HG03039 (cell line): ENCODE data around the gene TBCD.
A peak's percentile ranks its signal among the peaks of the same experiment; 100 is the strongest.

ENCODE experiments used
- ATAC-seq: cut with Tn5 transposase; IDR thresholded peaks from one replicate; pipeline ENCODE4 v1.9.1; 2021; ENCODE audit warnings: mild to moderate bottlenecking, moderate library complexity; ENCODE audit not compliant: unreplicated experiment

Gene TBCD

DNA sequence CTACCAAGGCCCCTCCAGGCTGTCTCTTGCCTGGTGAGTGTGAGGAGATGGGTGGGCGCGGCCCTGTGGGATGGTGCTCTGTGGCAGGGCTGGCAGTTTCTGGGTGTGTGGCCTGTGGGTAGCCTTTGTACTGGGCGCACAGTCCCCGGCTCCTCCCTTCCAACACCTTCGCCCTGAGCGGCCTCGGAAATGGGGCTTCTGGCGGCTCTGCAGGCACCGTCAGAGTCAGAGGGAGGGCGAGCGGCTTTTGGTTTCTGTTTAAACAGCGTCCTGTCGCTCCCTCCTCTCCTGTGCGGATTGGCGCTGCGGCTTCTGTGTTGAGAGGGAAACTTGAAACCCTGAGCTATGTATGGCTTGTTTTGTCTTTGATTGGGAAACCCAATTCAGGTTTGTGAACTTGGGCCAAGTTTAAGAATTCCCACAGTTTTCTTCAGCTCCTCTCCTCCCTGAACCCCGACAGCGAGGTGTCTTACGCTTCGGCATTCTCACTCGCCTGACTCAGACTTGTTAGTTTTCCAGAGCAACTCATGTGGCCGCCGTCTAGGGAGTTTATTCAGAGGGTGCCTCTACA, 96.2 kb downstream of the TBCD start:
- ATAC-seq = no peak

DNA sequence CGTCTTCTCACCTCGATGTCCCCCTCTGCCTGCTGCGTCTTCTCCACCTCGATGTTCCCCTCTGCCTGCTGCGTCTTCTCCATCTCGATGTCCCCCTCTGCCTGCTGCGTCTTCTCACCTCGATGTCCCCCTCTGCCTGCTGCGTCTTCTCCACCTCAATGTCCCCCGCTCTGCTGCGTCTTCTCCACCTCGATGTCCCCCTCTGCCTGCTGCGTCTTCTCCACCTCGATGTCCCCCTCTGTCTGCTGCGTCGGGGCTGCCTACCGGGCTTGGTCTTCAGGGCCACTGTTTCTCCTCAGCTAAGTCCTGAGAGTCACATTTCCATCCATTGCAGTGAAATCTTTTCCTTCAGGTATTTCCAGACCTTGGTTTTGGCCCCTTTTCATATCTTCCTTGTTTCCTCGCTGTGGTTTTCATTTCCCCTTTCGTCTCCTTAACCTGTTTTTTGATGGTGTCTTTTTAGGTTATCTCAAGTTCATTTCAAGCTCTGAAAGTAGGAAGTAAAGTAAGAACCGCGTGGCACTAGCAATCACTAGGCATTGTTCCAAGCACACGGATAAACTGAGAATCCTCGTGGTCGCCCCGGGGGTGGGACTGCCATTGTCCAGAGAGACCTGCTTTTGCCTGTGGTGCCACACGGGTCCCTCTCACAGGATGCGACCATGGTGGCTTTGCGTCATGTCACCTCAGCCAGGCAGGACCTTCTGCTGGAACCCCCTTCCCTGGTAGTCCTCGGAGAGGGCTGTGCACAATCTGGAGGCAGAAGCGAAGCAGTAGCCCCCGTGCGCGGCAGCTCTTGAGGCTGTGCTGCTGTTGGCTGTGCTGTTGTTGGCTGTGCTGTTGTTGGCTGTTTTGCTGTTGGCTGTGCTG, 97.4 kb downstream of the TBCD start:
- ATAC-seq = no peak

DNA sequence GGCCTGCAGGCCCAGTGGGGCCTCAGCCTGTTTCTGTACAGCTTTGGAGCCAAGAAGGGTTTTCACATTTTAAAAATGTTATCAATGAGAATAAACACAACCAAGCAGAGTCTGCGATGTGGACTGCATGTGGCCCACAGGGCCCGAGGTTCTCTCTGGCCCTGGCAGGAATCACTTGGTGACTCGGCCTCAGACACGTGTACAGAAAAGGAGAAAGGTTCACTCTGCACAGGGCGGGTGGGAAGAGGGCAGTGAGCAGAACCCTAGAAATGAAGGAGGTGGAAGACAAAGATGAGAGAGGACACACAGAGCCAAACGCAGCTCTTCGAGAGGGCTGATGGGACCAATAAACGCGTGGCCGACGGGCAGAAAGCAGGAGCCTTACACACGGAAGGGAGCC, 99.5 kb downstream of the TBCD start:
- ATAC-seq = no peak

DNA sequence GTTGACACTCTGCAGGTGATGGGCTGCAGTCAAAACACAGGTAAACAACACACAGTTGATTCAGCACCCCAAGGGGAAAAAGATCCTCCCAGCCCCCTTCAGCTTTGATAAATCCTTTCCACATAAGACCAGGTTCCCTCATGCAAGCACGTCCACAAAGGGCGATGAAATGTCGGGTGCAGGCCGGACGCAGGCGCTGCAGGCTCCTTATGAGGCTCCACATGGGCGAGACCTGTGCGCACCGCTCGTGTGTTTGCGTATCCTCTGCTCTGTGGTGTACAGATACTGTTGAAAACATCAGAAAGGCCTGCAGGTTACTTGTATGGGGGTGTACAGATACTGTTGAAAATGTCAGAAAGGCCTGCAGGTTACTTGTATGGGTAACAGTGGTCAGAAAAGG, 102.4 kb downstream of the TBCD start:
- no peak for ATAC-seq

DNA sequence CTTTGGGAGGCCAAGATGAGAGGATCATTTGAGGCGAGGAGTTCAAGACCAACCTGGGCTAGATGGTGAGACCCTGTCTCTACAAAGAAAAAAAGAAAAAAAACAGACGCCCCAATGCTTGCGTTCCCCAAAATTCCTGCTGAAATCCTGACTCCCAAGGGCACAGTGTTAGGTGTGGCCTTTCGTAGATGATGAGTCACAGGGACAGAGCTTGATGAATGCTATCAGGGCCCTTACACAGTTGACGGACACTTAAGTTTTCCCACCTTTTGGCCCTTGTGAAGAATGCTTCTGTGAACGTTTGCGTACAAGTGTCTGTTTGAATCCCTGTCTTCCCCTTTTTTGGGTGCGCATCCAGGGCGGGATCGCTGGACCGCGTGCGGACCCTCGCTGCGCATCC, 104.5 kb downstream of the TBCD start:
- ATAC-seq = no peak

DNA sequence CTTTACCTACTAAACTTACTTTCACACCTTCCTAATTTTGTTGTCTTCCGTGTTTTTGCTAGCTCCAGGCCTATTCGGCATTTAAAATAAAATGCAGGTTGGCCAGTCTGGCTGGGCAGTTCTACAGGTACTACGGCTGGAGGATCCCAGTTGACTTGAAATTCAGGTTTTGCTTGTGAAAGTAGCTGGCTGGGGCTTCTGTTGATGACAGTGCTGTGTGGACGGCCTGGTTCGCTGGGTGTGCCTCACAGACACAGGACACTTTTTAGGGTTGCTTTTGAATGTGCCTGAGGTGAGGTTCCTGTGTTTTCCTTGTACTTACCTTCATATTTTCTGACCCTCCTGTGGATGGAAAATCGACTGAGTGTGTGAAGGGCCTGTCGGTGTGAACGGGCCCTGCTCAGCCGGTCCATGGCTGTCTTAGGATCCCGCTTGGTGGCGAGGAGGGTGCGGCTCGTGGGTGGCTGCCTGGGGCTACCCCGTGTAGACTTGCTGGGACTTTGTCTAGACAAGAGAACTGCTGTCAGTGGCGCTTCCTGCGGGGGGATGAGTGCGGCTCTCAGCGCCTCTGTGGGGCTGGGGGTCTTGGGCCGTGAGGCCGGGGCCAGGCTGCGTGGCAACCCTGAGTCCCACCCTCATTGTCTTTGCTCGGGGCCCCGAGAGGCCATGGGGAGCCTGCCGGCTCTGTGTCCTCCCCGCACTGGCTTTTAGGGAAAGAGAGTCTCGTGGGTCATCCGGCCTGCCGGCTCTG, 106.7 kb downstream of the TBCD start:
- no peak for ATAC-seq

DNA sequence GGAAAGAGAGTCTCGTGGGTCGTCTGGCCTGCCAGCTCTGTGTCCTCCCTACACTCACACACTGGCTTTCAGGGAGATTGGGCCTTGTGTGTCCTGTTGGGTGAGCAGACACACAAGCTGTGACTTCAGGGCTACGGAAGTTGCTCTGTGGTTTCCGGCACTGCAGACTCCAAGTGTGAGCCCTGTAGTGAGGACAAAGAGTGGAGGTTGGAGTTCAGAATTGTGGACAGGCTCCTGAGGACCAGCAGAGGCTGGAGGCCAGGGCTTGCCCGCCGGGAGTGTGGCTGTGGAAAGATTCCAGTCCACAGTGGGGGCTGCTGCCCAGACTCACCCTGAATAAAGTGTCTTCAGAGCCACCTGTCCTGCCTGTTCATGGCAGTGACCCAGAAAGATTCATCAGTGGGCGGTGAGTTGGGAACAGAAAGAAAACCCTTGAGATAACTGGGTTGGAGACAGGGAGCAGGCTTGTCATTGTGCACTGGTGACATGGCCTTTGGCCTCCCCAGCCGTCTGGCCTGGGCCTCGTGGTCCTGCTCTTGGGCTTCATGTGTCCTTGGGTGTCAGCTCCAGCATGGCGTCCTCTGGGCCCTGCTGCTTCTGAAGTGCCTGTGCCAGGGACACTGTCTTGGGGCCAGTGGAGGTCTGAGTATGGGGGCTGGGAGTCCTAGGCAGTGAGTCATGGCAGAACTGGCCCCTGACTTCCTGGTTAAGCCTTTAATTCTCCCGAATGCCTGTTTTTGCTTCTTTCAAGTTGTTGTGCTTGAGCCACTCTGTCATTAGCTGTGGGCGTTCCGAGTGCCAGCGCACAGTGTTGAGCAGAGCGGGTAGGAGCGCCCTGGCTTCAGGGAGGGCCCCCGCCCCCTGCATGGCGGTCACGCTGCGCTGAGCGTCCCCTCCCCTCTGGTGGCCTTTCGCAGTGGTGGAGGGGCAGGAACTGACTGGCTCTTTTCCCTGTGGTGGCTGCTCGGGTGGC, 107.9 kb downstream of the TBCD start:
- no peak for ATAC-seq

DNA sequence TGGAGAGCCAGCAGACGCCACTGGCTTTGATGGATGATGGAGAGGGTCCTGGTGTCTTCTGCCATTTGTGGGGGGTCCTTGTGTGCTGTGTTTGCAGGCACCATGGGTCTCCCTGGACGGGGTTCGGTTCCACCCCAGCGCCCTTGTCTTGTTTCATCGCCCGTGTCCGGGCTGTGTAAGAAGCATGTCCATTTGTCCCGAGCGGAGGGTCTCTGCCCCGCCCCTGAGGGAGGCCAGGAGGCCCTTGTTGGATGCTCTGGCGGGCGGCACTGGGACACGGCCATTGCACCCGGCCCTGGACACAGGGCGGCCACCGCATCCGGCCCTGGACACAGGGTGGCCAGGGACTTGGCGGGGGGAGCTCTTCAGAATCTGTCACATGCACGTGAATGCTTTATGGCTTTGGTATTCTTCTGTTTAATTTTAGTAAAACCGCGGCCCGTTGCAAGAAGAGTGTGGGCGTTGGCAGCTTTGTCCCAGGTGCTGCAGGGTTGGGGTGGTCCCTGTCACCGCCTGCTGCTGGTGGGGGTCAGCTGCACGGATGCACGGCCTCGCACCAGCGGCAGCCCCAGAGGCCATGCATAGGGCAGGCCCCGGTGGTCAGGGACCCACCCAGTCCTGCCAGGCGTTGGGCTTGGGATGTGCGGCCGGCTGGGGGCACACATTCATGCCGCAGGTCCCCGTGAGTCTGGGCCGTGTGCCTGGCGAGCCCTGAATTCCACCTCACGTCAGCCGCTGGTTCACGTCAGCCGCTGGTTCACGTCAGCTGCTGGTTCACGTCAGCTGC, 108.9 kb downstream of the TBCD start:
- ATAC-seq = no peak

DNA sequence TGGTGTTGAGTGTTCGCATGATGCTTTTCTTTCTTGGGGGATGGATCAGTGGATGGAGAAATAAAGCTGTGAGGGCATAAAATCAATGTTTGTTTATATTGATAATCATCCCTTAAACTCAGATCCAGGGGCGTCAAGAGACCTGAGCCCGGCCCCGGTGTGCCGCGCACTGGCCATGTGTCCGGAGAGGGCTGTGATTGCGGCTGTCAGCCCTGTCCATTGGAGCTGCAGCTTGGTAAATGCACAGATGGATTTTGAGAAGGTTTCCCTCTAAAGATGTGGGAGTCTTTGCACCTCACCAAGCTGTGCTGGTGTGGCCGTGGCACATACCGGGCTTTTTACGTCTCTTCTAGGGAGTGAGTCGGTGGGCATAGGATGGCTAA, 109.5 kb downstream of the TBCD start:
- no peak for ATAC-seq

DNA sequence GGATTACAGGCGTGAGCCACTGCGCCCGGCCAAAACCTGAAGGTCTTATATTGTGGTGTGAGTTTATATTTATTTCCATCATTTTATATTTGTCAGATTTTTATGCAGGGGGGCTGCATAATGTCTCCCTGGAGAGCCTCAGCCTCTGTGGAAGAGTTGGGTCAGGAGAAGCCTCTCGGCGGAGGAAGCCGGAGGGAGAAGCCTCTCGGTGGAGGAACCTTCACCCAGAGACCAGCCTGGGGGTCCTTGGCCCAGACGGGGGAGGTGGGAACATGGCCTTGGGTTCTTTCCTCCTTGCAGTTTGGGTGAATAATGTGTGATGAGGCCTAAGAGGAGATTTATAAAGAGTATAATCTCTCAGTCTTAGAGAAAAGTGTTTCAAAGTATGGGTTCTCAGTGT, 110.3 kb downstream of the TBCD start:
- no peak for ATAC-seq

DNA sequence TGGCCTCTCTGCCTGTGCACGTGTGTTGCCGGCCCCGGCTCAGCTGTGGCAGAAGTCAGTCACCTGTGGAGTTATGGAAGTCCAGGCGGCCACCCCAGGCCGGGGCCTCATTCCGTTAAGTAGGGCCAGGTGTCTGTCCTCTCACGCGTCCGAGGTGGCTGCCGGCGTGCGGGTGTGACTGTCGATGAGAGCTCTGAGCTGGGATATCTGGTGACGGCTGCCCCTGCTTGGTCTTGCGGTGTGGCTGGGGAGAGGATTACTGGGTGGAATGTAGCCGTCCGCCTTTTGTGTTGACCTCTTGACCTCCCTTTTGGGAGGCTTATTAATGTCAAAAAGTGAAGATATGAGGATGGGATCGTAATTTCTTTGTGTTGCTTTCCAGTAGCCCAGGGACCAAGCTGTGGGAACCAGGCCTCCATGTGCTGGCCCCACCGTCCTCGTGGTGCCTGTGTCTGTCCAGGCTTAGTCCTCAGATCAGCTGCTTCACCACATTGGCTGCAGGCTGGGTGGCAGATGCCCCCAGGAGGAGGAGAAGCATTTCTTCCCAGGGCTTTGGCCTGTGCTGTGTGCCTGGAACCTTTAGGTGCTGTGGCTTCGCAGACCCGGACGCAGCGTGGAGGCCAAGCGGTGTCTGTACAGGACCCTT, 111.0 kb downstream of the TBCD start:
- ATAC-seq = no peak

DNA sequence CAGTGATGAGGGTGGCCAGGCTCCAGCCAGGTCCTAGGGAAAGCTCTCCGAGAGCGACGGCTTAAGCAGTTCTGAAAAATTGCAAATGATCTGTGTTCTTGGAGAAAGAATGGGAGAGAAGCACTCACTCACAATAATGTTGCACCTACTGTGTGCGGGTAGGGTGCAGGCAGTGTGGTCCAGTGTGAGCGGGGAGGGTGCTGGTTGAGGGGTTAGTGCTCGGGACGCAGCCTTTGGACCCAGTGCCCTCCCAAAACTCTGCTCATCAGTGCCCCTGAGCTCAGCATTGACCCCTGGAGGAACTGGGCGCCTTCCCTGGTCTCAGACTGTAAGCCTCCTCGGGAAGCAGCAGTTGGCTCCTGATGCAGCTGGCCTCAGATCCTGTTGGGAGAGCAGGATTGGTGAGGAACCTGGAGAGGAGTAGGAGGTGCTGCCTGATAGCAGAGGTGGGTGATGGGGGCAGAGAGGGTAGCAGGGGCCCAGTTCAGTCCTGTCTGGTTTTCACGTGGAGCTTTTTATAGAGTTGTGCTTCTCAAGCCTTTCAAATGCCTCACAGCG, 111.6 kb downstream of the TBCD start:
- ATAC-seq = no peak

DNA sequence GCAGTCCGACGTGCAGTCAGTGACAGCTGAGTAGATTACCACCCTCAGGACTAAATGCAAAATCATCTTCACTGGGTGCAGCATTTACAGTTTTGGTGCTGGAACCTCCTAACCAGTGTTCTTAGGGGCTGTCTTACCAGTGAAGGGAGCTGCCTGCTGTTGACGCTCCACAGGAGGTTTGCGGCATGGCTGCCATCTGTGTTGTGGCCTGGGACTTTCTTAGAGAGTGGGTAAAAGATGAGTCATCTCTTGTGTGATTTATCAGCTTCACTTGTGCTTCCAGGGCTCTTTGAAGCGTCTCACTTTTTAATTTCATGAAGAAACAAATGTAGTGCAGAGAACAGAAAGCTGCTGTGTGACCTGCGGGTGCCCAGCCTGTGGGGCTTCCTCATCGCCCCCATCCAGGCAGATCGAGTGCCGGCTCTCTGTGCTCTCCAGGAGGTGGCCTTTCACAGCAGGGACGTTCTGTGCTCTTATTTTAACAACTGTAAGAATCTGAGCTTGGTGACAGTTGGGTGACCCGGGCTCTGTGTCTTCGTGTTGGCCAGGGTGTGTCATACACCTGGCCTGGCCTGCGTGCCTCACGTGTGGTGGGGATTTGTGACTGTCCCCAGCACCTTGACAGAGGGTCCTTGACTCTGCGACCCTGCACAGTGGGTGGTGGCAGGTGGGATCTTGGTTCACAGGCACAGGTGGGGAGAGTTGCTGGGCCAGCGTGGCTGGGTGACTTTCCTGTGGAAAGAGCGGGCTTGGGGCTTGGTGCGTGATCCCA, 112.3 kb downstream of the TBCD start:
- peak; percentile 56 for ATAC-seq

DNA sequence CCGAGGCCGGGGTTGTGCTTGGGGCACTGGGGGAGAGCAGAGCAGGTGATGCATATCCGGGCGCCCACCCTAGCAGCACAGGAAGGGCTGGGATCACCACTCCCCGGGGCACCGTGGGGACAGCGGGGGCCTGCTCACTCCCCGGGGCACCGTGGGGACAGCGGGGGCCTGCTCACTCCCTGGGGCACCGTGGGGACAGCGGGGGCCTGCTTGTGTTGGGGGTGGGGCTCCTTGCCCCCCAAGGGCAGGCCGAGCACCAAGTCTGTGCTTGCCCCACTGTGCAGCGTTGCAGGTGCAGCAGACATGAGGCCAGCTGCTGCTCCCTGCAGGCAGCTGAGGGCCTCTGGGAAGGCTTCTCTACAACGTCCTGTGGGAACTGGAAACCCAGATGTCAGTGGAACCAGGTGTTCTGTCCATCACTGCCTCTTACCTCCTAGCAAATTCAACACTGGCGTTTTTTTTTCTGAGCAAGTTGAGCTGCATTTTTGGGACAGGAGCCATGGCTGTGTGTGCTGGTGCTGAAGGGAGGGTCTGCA, 112.9 kb downstream of the TBCD start:
- no peak for ATAC-seq

DNA sequence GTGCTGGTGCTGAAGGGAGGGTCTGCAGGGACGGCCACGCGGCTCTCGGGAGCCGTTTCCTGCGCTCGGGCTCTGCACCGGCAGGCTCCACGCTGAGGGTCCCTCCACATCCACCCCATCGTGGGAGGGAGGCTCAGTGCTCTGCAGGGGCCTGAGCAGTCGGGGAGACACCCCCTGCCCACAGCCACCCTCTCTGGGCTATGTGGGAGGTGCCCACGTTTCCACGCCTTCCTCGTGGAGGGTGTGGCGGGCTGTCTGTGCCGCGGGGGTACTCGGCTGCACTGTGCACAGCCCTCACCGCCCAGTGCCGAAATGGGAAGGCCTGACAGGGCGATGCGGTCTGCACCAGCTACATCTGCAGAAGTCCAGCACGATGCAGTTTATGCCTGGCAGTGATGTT, 113.4 kb downstream of the TBCD start:
- no peak for ATAC-seq

DNA sequence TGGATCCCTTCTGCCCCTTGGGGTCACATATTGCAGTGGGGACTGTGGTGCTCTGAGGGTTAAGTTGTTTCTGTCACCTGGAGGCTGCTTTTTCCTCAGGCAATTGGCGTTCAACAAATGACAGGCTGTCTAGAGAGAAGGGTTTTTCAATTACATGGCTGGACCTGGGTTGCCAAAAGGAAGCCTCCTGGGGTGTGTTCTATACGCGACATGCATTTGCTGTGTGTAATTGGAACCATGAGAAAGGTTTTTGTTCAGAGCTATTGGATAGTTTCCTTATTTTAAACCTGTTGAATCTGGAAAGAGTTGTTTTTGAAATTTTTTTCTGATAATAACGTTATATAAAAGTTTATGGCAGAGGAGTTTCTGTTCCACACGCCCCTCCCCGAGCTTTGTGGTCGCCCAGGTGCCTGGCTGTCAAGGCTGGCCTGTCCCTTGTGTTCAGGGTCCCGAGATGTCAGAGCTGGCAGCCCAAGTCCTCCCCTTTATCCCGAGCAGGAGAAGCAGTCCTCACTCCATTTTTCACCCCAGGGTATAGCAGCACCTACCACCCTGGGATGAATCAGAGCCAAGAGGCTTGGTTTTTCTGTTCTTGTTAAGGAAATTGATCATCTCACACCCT, 114.0 kb downstream of the TBCD start:
- no peak for ATAC-seq

DNA sequence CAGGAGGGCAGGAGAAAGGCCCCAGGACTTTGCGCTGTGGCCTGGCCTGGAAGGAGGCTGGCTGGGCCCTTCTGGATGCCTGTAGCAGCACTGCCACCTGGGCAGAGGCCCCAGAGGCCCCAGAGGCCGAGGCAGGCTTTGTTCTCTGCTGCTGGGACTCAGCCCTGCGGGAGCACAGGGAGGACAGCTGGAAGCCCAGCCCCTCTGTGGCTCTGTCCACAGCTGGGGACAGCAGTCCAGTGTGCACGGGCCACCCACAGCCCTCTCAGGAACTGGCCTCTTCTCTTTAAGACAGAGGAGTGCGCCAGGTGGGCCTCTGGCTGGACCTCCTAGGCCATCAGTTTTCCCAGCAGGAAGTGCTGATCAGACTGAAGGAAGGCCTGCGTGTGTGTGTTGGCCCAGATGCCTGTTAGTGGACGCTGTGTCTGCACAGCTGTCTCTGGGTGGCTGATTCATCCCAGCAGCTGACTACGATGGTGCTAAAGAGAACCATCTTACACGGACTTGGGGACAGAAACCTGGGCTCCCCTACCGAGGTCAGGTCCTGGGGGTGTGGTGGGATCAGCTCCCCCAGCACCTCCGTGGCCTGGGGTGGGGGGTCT, 114.8 kb downstream of the TBCD start:
- ATAC-seq = no peak
